C4-2B (cell line): Measurements from ENCODE around the gene CIC.

Experiments
- CTCF ChIP-seq: fragments of 450-650 bp; conservative IDR thresholded peaks from 2 replicates; pipeline ENCODE4 v1.5.1; 2017; ENCODE audit warnings: mild to moderate bottlenecking
- ZFX ChIP-seq: fragments of 450-650 bp; IDR thresholded peaks from 2 replicates; pipeline ENCODE4 v1.6.1; 2017

- TF ChIP-seq CTCF (peak; percentile 80; the same call in 1 of the 2 replicates), ZFX (no peak)
Observed at GRCh38 chr19:42324655-42325307, 55.7 kb downstream of the CIC start.
